Body of pancreas (tissue), 4 donors: ENCODE data around the gene S100A12.

ENCODE experiments used
- POLR2A ChIP-seq, 3 donors: fragments of 450-650 bp; IDR thresholded peaks; one replicate each; pipeline ENCODE4 v1.6.1; 2016; ENCODE audit warnings: antibody characterized with exemption in 3 of 3, mild to moderate bottlenecking in 2 of 3
- TF ChIP-seq, protein P1 (sequence below), 7 experiments: fragments of 450-650 bp in 4 of 7; fragments of 200-600 bp in 3 of 7; sonication (generic) in 3 of 7; IDR thresholded peaks; one replicate each; pipeline ENCODE4 v1.5.1; 2016 to 2019; ENCODE audit warnings: antibody characterized with exemption in 7 of 7

DNA sequence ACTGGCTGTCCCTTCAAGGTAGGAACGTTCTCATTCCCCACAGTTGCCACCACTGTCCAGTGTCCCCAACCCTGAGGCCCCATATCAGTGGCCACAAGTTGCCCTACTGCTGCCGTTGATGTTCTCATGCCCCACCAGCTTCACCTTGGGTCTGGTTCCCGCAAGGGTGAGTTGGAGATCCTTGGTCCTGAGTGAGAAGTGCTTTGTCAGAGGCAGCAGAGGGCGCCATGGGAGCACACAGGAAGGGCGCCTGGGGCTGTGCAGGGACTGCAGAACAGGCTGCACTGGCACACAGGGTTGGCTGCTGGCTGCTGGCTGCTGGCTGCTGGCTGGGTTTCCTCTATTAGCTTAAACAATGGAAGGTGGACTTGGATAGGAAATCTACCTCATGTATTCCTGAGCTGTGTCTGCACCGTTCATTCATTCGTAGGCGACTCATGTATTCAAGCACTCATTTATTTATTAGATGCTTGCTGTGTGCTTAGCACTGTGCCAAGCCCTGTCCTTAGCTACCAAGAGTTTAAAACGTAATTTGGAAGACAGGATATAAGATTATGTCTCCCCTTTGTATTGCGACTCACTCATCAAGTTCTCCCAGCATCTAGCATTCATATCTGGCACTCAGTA, 19.9 kb downstream of the S100A12 start:
- TF ChIP-seq, protein P1, sequence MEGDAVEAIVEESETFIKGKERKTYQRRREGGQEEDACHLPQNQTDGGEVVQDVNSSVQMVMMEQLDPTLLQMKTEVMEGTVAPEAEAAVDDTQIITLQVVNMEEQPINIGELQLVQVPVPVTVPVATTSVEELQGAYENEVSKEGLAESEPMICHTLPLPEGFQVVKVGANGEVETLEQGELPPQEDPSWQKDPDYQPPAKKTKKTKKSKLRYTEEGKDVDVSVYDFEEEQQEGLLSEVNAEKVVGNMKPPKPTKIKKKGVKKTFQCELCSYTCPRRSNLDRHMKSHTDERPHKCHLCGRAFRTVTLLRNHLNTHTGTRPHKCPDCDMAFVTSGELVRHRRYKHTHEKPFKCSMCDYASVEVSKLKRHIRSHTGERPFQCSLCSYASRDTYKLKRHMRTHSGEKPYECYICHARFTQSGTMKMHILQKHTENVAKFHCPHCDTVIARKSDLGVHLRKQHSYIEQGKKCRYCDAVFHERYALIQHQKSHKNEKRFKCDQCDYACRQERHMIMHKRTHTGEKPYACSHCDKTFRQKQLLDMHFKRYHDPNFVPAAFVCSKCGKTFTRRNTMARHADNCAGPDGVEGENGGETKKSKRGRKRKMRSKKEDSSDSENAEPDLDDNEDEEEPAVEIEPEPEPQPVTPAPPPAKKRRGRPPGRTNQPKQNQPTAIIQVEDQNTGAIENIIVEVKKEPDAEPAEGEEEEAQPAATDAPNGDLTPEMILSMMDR (IDR thresholded peaks at IDR 0.05): peak in 4 of 7 experiments; percentile 14 to 37 (median 16)
- TF ChIP-seq POLR2A (IDR thresholded peaks at IDR 0.05): no peak
